ENCODE measurements around the gene LCK.

Gene LCK

GRCh38 chr1:32318127-32318869 is 67.2 kb downstream of the LCK start:
- DNase-seq (ENCODE audit: low read depth, low spot score) = no peak

DNA sequence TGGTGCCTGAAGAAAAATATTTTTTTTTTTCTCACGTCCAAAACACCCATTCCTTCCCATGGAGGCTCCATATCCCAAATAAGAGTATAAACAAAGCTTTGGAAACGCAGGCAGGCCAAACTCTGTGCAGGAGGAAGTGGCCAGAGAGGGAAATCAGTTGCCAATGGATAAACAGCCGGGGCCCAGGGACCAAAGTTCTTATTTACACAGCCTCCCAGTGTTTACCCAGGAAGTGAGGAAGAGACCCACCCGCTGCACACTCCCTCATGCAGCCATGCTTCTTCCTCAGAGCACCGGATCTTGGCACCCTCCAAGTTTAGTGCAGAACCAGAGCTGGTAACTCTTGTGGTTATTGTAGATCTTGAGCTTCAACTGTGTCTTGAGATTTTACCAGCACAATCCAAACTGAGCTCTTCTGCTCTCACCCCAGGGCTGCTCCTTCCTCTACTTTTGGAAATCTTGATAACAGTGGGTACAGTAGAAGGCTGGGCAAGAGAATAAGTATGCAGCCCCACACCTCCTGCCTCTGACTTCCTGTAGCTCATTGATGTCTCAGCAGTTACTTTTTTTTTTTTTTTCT is 70.7 kb downstream of the LCK start:
- no peak for DNase-seq (ENCODE audit: low read depth, low spot score)

DNA sequence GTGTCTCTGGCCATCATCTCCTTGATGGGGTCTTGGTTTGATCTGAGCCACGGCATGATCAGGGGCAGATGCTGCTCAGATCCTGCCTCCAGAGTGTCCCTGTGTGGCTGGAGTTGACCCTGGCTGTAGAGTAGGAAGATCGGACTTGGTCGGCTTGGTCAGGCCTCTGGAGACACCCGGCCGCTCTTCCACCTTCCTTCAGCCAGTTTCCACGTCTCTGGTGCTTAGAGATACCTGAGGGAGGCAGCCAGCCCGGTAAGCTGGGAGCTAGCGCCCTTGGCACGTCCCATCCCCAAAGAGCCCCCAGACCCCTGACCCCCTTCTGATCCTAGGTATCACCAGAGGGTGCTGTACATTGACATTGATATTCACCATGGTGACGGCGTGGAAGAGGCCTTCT is 76.1 kb downstream of the LCK start:
- DNase-seq (ENCODE audit: low read depth, low spot score) = no peak

DNA sequence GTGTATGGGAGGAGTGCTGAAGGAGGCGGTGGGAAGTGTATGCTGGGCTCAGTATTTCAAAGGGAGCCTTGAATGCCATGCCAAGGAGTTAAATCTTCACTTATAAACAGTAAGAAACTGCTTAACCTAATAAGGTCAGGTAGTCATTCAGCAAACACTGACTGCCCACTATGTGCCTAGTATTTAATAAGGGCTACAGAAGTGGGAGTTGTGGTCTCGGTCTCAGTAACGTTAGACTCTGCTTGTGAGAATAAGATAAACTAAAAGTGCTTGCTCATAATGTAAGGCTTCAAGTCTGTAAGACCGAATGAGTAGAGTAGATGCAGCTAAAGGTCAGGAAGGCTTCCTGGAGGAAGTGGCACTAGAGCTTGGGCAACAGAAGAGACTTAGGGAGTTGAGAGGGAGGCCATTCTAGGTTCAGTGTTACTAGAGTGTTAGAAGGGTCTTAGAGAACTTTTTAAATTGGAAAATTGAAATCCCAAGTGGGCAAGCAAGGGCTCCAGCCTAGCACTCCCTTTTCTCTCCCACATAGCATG is 78.9 kb downstream of the LCK start:
- DNase-seq (ENCODE audit: low read depth, low spot score) = no peak

GRCh38 chr1:32330558-32331151 is 79.6 kb downstream of the LCK start:
- no peak for DNase-seq (ENCODE audit: low read depth, low spot score)

GRCh38 chr1:32331549-32331948 is 80.5 kb downstream of the LCK start:
- no peak for DNase-seq (ENCODE audit: low read depth, low spot score)

- DNase-seq (ENCODE audit: low read depth, low spot score) = no peak
Observed at GRCh38 chr1:32332290-32333079, 81.4 kb downstream of the LCK start.

- DNase-seq (ENCODE audit: low read depth, low spot score) = no peak
Observed at GRCh38 chr1:32333251-32333963, 82.3 kb downstream of the LCK start.

GRCh38 chr1:32334274-32334861 is 83.3 kb downstream of the LCK start:
- no peak for DNase-seq (ENCODE audit: low read depth, low spot score)

GRCh38 chr1:32334864-32335534 is 83.9 kb downstream of the LCK start:
- DNase-seq (ENCODE audit: low read depth, low spot score) = no peak

- DNase-seq (ENCODE audit: low read depth, low spot score) = no peak
Observed at GRCh38 chr1:32335535-32335789, 84.4 kb downstream of the LCK start.
